ENCODE data around the gene TUBA1C.

Gene TUBA1C

DNA sequence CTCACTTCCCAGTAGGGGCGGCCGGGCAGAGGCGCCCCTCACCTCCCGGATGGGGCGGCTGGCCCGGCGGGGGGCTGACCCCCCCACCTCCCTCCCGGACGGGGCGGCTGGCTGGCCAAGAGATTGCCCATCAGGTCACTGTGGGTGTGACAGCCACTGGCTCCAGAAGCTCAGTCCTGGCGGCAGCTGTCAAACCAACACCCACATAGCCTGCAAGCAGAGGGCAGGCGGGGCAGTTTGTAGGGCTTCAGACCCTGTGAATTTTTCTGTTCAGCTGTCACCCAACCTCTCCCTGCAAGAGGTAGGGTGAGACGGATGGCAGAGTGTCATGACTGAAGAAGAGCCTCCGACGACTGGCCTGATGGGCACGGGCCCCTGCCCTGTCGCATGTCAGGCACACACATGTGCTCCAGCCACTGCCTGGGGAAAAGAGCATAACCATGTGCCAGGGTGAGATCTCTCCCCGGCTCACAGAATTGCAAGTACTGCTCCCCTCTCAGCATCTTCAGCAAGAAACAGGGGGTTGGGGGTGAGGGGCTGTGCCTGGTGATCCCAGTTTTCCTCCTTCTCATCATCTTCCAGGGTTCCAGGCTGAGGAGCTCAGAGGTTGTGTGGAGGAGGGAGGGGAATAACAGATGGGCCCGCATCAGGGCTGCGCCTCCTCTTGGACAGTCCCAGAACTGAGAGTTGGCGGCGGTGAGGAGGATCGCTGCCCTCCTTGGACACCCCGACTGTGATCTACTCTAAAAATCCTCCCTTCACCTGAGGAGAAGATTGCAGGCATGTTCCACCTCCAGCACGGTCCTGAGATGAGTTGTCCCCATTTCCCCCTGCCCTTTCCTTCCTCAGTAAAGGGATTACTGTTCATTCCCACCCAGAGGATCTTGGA is 18.9 kb downstream of the TUBA1C start:
- DNase-seq (ENCODE audit: low read depth in 2 of 2) = no peak

DNA sequence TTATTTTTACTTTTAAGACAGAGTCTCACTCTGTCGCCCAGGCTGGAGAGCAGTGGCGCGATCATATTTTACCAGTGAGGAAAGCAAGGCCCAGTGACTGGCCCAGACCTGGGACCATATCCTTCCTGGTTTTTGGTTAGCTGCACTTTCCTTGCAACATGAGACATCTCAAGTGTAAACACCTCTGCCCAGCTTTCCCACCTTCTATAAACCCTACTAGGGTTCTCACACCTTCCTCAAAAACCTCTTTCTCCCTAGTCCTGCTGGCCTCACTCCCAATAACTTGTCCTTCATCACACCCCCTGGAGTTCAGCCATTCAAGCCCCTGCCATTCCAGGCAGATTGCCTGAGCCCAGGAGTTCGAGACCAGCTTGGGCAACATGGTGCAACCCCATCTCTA is 19.8 kb downstream of the TUBA1C start:
- no peak for DNase-seq (ENCODE audit: low read depth in 2 of 2)

- no peak for DNase-seq (ENCODE audit: low read depth in 2 of 2)
Observed at GRCh38 chr12:49287876-49288275, 23.0 kb downstream of the TUBA1C start.

DNA sequence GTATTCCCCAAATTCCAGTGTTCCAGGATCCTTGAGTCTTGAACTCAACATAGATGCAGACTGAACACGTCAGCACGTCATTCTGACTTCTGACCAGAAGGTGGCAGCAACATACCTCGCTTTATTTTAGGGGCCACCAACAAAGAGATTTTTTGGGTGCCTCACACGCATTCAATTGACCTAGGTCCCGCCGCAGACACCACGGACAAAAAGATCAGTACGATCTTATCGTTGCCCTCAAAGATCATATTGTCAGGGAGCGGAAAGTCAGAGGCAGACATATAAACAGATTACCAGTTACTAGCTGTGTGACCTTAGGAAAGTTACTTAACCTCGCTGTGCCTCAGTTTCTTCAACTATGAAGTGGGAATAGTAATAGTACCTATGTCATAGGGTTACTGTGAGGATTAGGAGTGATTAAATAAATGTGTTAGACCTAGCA is 23.6 kb downstream of the TUBA1C start:
- no peak for DNase-seq (ENCODE audit: low read depth in 2 of 2)

- DNase-seq (ENCODE audit: low read depth in 2 of 2) = no peak
Observed at GRCh38 chr12:49288922-49289555, 24.2 kb downstream of the TUBA1C start.

DNA sequence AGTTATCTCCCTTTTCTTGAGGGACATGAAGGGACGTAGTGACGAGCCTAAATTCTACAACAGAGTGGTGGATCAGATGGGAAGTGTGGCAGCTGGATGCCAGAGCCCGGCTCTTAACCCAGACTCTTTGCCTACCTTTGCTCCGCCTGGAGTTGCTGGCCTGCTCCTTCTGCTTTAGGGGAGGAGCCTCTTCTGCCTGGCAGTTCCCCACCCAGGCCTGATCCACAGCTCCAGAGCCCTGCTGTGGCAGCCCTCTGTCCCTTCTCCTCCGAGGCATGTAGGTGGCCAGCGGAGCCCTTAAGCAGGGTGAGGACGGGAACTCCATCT is 27.8 kb downstream of the TUBA1C start:
- DNase-seq (ENCODE audit: low read depth in 2 of 2) = no peak

- no peak for DNase-seq (ENCODE audit: low read depth in 2 of 2)
Observed at GRCh38 chr12:49293056-49293956, 28.4 kb downstream of the TUBA1C start.

GRCh38 chr12:49294086-49294803 is 29.4 kb downstream of the TUBA1C start:
- DNase-seq (ENCODE audit: low read depth in 2 of 2) = no peak

GRCh38 chr12:49294804-49295081 is 29.9 kb downstream of the TUBA1C start:
- no peak for DNase-seq (ENCODE audit: low read depth in 2 of 2)

- DNase-seq (ENCODE audit: low read depth in 2 of 2) = no peak
Observed at GRCh38 chr12:49295082-49295936, 30.4 kb downstream of the TUBA1C start, which contains the start of gene PRPH. Gene PRPH (plus strand): TSS chr12:49295147. CDS start chr12:49295201, 54 bp downstream.

- no peak for DNase-seq (ENCODE audit: low read depth in 2 of 2)
Observed at GRCh38 chr12:49296034-49296835, 31.4 kb downstream of the TUBA1C start.

- DNase-seq (ENCODE audit: low read depth in 2 of 2) = no peak
Observed at GRCh38 chr12:49296836-49297694, 32.2 kb downstream of the TUBA1C start.

DNA sequence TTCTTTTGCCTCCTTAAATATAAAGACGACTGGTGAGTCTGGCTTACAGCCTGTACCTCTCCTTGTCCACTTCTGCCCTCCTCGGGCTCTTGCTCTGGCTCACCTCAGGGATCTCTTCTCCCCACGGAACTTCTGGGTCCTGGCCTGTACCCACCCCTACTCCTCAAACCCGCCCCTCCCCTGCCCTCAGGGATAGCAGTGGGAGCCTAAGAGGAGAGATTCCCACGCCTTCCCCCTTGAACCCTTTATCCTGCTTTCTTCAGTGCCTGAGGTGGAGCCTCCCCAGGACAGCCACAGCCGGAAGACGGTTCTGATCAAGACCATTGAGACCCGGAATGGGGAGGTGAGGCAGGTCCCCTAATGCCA is 32.8 kb downstream of the TUBA1C start:
- no peak for DNase-seq (ENCODE audit: low read depth in 2 of 2)

DNA sequence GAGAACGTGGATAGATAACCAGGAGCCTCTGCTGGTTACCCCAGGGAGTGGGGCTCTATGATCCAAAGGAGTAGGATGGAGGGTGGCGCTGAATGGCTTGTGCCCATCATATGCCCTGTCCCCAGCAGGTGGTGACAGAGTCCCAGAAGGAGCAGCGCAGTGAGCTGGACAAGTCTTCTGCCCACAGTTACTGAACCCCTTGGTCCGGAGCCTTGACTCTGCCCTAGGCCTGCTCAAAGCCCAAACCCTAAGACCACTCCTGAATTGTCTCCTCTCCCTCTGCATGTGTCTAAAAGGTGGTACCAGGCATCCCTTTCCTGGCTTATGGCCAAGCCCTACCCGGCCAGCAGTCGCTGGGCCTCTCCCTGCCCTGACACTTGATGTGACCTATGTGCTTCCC is 33.3 kb downstream of the TUBA1C start:
- DNase-seq (ENCODE audit: low read depth in 2 of 2) = no peak

DNA sequence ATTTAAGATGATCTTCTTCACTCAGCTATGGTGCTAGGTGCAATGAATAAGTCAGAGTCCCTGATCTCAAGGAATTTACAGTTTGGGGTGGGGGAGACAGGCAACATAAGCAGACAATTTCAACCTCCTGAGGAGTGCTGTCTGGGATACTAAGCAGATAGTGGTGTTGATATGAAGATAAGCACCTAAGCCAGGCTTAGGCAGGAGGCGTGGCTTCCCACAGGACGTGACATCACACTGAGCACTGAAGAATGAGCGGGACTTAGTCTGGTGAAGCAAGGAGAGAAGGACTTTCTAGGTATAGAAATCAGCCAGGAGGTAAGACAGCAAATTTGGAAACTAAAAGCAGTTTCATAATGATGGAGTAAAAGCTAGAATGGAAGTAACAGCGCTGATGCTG is 36.9 kb downstream of the TUBA1C start:
- DNase-seq (ENCODE audit: low read depth in 2 of 2) = no peak

GRCh38 chr12:49304161-49304560 is 39.3 kb downstream of the TUBA1C start:
- no peak for DNase-seq (ENCODE audit: low read depth in 2 of 2)

DNA sequence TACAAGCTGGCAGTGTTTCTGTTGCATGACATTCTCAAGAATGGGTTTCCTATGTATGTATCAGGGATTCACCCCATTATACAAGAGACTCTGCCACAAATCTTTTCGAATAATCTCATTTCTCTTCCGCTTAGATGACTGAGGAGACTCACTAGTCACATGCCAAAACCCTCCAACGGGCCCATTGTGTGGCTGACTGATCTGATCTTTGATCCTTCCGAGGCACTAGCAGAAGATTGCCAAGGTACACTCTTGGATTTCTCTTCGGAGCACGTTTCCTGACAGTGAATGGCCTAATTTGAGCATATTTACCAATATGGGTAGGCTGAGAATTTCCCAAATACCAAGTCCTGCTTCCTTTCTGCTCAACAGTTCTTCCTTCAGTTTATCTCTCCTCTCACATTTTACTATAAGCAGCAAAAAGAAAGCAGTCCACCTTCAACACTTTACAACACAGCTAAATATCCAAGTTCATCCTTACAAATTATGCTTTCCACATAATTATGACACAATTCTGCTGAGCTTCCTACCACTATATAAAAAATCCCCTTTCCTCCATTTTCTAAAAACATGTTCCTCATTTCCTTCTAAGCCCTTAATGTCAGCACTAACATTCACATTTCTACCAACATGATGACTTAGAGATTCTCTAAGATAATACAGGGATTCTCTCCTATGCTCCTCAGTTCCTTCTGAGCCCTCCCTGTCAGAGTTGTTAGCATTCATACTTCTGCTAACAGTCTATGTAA is 41.1 kb downstream of the TUBA1C start:
- DNase-seq (ENCODE audit: low read depth in 2 of 2) = no peak

DNA sequence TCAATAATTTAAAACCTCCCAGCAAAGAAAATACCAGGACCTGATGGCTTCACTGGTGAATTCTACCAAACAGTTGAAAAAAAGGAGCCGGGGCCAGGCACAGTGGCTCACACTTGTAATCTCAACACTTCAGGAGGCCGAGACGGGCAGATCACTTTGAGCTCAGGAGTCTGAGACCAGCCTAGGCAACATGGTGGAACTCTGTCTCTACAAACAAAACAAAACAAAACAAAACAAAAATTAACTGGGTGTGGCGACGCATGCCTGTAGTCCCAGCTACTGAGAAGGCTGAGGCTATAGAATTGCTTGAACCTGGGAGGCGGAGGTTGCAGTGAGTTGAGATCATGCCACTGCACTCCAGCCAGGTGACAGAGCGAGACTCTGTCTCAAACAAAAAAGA is 44.5 kb downstream of the TUBA1C start:
- DNase-seq (ENCODE audit: low read depth in 2 of 2) = no peak

All from fibroblast of skin of left biceps (primary cell).